Chondrocyte (in vitro differentiated cells): ENCODE results near the gene SIPA1L3. TPM values are rescaled to one million over a fixed set of nuclear protein-coding genes. Genes with fewer than 3 reads are reported as not detected.

Experiments
- DNase-seq: peaks from one replicate; pipeline ENCODE4 v3.0.0; 2021; ENCODE audit warnings: mixed read lengths, low spot score
- H3K27ac Mint-ChIP-seq: one replicate; pipeline ENCODE4 v1.8.0; 2021; ENCODE audit warnings: mild to moderate bottlenecking, moderate library complexity, mixed read lengths; ENCODE audit not compliant: unreplicated experiment
- H3K27me3 Mint-ChIP-seq: 2 replicates; pipeline ENCODE4 v1.8.0; 2021; ENCODE audit warnings: low read depth, mixed read lengths
- H3K36me3 Mint-ChIP-seq: 2 replicates; pipeline ENCODE4 v1.8.0; 2021; ENCODE audit warnings: low read depth, mixed read lengths
- H3K4me1 Mint-ChIP-seq: 2 replicates; pipeline ENCODE4 v1.8.0; 2021; ENCODE audit warnings: low read depth, mild to moderate bottlenecking, mixed read lengths
- H3K4me3 Mint-ChIP-seq: one replicate; pipeline ENCODE4 v1.8.0; 2021; ENCODE audit warnings: mild to moderate bottlenecking, moderate library complexity, mixed read lengths; ENCODE audit not compliant: unreplicated experiment
- H3K9me3 Mint-ChIP-seq: 2 replicates; pipeline ENCODE4 v1.8.0; 2021; ENCODE audit warnings: low read depth, mixed read lengths
- CTCF ChIP-seq: fragments of 200-600 bp; sonication (generic); IDR thresholded peaks from 2 replicates; pipeline ENCODE4 v1.5.0; 2021; ENCODE audit warnings: antibody characterized with exemption, mild to moderate bottlenecking, moderate library complexity
- total RNA-seq: library from RNA; stranded (reverse); gene quantifications from 3 replicates; pipeline ENCODE4 v1.2.1, GENCODE V29; 2021

SIPA1L3 gene
- total RNA-seq, 1 donor from 2014 or later, result 17.5 TPM

- no peak for DNase-seq
- no peak for TF ChIP-seq CTCF
- H3K9me3 Mint-ChIP-seq, result no peaks in the 10 kb centered on the region
- H3K4me3 Mint-ChIP-seq, result no peak overlapping the region
- no peaks in the 10 kb centered on the region for H3K27me3 Mint-ChIP-seq
- H3K4me1 Mint-ChIP-seq, result no peaks in the 10 kb centered on the region
- no peaks in the 10 kb centered on the region for H3K36me3 Mint-ChIP-seq
- no peak overlapping the region for H3K27ac Mint-ChIP-seq
These were observed 266.5 kb downstream of the SIPA1L3 start for GRCh38 chr19:38173291-38174041.

GRCh38 chr19:38175422-38175821, 268.4 kb downstream of the SIPA1L3 start:
- Mint-ChIP-seq H3K27ac (no peak overlapping the region), H3K27me3 (no peaks in the 10 kb centered on the region), H3K9me3 (peaks cover 11% of the 10 kb centered on the region), H3K4me3 (no peak overlapping the region), H3K4me1 (no peaks in the 10 kb centered on the region), H3K36me3 (peaks cover 2% of the 10 kb centered on the region)
- DNase-seq, result no peak
- TF ChIP-seq CTCF, result no peak

GRCh38 chr19:38180071-38180470, 273.1 kb downstream of the SIPA1L3 start:
- Mint-ChIP-seq H3K9me3 (peaks cover 15% of the 10 kb centered on the region), H3K4me3 (no peak overlapping the region), H3K4me1 (no peaks in the 10 kb centered on the region), H3K27me3 (no peaks in the 10 kb centered on the region), H3K36me3 (peaks cover 17% of the 10 kb centered on the region), H3K27ac (no peak overlapping the region)
- DNase-seq, result no peak
- no peak for TF ChIP-seq CTCF

- no peak for TF ChIP-seq CTCF
- Mint-ChIP-seq H3K4me3 (no peak overlapping the region), H3K36me3 (peaks cover 17% of the 10 kb centered on the region), H3K4me1 (no peaks in the 10 kb centered on the region), H3K27me3 (no peaks in the 10 kb centered on the region), H3K27ac (no peak overlapping the region), H3K9me3 (peaks cover 15% of the 10 kb centered on the region)
- no peak for DNase-seq
These were observed 275.7 kb downstream of the SIPA1L3 start for GRCh38 chr19:38182536-38183210.

- H3K27me3 Mint-ChIP-seq, result no peaks in the 10 kb centered on the region
- H3K4me3 Mint-ChIP-seq, result no peak overlapping the region
- no peak for TF ChIP-seq CTCF
- DNase-seq, result no peak
- H3K36me3 Mint-ChIP-seq, result peaks cover 17% of the 10 kb centered on the region
- no peaks in the 10 kb centered on the region for H3K4me1 Mint-ChIP-seq
- peaks cover 15% of the 10 kb centered on the region for H3K9me3 Mint-ChIP-seq
- H3K27ac Mint-ChIP-seq, result no peak overlapping the region
These were observed 276.4 kb downstream of the SIPA1L3 start for GRCh38 chr19:38183251-38183897.
